ENCODE measurements around the gene ZSCAN12. TPM values are rescaled to one million over a fixed set of nuclear protein-coding genes. Genes with fewer than 3 reads are reported as not detected.
"Not testable (repeated sequence)": the region's sequence is repeated elsewhere in the genome, so short reads cannot be mapped to it uniquely, and the experiment has no call there.

Gene ZSCAN12
- total RNA-seq, 2 experiments from 2014 or later: 2.0 to 2.3 TPM

DNA sequence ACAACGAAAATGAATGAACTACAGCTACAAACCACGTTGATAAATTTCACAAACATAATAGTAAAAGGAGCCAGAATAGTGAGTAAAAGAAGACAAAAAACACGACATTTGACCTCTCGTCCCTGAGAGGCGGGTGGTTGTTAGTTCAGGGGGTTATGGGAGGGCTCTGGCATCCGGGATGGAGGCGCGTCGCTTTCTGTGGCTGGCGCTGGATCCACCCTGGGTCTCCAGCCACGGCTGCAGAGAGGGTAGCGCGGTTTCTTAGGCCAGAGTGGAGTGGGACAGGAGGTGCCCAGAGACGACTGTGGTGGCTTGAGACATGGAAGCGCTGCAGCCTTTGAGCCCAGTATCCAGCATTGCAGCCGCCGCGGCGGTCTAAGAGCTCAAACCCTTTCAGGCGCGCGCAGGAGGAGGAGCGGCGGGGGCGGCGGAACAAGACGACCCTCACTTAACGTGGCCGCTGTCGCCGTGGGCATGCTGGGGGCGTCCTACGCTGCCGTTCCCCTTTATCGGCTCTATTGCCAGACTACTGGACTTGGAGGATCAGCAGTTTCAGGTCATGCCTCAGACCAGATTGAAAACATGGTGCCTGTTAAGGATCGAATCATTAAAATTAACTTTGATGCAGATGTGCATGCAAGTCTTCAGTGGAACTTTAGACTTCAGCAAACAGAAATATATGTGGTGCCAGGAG lies 47.4 kb upstream of the ZSCAN12 start:
- ATAC-seq (ENCODE audit: poor library complexity): no peak
- H3K4me1 Mint-ChIP-seq (ENCODE audit: low read depth): peaks cover 43% of the 10 kb centered on the region
- Histone ChIP-seq H3K27ac (ENCODE audit: low read depth in 1 of 2, low read length in 2 of 2) (no peak overlapping the region), H3K9me3 (ENCODE audit: control insufficient read depth in 1 of 2, insufficient read depth in 1 of 2, low read length in 2 of 2) (peaks cover 0 to 14% of the 10 kb centered on the region in 2 experiments), H3K36me3 (ENCODE audit: insufficient read depth, low read length) (no peaks in the 10 kb centered on the region), H3K27me3 (ENCODE audit: control insufficient read depth in 1 of 2, insufficient read depth in 2 of 2, low read length in 2 of 2) (peaks cover 19 to 26% of the 10 kb centered on the region in 2 experiments), H3K4me1 (ENCODE audit: insufficient read depth, low read length) (peaks cover 19% of the 10 kb centered on the region), H3K4me3 (ENCODE audit: low read length) (peak overlapping the region; percentile 38)
- ChIA-PET POLR2A (interaction anchor here (0.6 kb wide), 1 partner anchor 103 kb away, joined by 3 read pairs; no protein-coding TSS in a partner anchor), CTCF (no interaction called here)
- H3K27me3 Mint-ChIP-seq: peaks cover 37% of the 10 kb centered on the region
- peak overlapping the region; percentile 63 for H3K4me3 Mint-ChIP-seq
- TF ChIP-seq, protein P1, sequence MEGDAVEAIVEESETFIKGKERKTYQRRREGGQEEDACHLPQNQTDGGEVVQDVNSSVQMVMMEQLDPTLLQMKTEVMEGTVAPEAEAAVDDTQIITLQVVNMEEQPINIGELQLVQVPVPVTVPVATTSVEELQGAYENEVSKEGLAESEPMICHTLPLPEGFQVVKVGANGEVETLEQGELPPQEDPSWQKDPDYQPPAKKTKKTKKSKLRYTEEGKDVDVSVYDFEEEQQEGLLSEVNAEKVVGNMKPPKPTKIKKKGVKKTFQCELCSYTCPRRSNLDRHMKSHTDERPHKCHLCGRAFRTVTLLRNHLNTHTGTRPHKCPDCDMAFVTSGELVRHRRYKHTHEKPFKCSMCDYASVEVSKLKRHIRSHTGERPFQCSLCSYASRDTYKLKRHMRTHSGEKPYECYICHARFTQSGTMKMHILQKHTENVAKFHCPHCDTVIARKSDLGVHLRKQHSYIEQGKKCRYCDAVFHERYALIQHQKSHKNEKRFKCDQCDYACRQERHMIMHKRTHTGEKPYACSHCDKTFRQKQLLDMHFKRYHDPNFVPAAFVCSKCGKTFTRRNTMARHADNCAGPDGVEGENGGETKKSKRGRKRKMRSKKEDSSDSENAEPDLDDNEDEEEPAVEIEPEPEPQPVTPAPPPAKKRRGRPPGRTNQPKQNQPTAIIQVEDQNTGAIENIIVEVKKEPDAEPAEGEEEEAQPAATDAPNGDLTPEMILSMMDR (IDR thresholded peaks at IDR 0.05): no peak
- intact Hi-C loops (cut with DNase I, micrococcal nuclease): loop anchor here (5.0 to 10.0 kb wide), 4 partner anchors 90 to 972 kb away; partner anchors contain the start of genes ZNF184 (in 1 of the 2) and ZSCAN31 (in 1 of the 2)
- DNase-seq: peak in 1 of 14 experiments; percentile 4
- no peak overlapping the region for H3K27ac Mint-ChIP-seq
- H3K9me3 Mint-ChIP-seq: peaks cover 5% of the 10 kb centered on the region
- peaks cover 8% of the 10 kb centered on the region for H3K36me3 Mint-ChIP-seq (ENCODE audit: low read depth)

DNA sequence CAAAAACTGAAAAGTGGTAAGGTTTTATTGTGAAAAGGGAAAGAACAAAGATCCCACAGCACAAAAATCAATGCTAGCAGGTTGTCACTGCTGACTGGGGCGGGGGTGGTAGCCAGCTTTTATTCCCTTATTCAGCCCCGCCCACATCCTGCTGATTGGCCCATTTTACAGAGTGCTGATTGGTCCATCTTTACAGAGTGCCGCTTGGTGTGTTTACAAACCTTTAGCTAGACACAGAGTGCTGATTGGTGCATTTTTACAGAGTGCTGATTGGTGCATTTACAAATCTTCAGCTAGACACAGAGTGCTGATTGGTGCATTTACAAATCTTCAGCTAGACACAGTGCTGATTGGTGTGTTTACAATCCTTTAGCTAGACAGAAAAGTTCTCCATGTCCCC lies 45.2 kb upstream of the ZSCAN12 start:
- H3K9me3 Mint-ChIP-seq; H3K36me3 Mint-ChIP-seq (ENCODE audit: low read depth); H3K27ac ChIP-seq (ENCODE audit: low read depth in 1 of 2, low read length in 2 of 2); POLR2A ChIA-PET; ATAC-seq (ENCODE audit: poor library complexity); H3K4me3 ChIP-seq (ENCODE audit: low read length); H3K4me3 Mint-ChIP-seq; H3K27ac Mint-ChIP-seq; DNase-seq; H3K36me3 ChIP-seq (ENCODE audit: insufficient read depth, low read length): not testable (repeated sequence)
- Mint-ChIP-seq H3K4me1 (ENCODE audit: low read depth) (peaks cover 43% of the 10 kb centered on the region), H3K27me3 (peaks cover 37% of the 10 kb centered on the region)
- H3K9me3 ChIP-seq (ENCODE audit: control insufficient read depth in 1 of 2, insufficient read depth in 1 of 2, low read length in 2 of 2): peaks cover 0 to 14% of the 10 kb centered on the region in 2 experiments
- H3K27me3 ChIP-seq (ENCODE audit: control insufficient read depth in 1 of 2, insufficient read depth in 2 of 2, low read length in 2 of 2): peaks cover 19 to 28% of the 10 kb centered on the region in 2 experiments
- H3K4me1 ChIP-seq (ENCODE audit: insufficient read depth, low read length): peaks cover 19% of the 10 kb centered on the region
- CTCF ChIA-PET: interaction anchor here (0.6 kb wide), 1 partner anchor 160 kb away, joined by 3 read pairs; no protein-coding TSS in a partner anchor
- intact Hi-C loops (cut with DNase I, micrococcal nuclease): loop anchor here (5.0 to 10.0 kb wide), 6 partner anchors 92 to 970 kb away; partner anchors contain the start of genes ZKSCAN4 (in 1 of the 2), ZNF184 (in 1 of the 2) and ZSCAN31 (in 1 of the 2)

DNA sequence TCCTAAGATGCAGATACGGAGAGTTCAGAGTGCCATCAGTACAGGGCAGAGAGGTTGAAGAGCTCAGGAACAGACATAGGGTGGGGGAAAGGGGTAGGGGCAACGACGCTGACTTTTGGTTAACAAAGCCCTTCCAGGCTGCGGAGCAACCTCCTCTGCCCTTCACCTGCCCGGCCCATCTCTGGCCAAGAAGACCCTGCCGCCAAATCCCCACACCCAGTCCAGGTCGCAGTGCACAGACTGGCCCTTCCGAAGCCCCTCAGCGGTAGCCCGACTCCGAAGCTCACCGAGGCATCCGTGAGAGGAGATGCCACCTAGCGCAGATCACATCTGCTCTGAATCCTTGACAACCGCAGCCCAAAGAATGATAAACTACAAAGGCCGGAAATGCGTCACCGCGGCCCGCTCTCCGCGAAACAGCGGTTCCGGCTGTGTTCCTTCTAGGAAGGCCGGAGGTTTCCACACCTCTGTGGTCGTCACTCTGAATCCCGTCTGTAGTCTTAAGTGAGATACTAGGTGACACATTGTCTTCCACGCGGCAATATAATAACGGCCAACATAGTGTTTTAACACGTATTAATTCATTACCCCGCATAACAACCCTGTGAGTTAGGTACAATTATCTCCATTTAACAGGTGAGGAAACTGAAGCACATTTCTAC lies 43.7 kb upstream of the ZSCAN12 start, which contains the start of gene ZSCAN23:
Gene ZSCAN23, minus strand, starts transcription at position 380 of the 662 bp plus-strand sequence. CDS start 7,225 bp downstream, outside the sequence.
- peaks cover 5% of the 10 kb centered on the region for H3K9me3 Mint-ChIP-seq
- ATAC-seq (ENCODE audit: poor library complexity): peak; percentile 91
- TF ChIP-seq, protein P1 (IDR thresholded peaks at IDR 0.05): no peak
- CTCF ChIA-PET: interaction anchor here (0.7 to 1.2 kb wide), 4 partner anchors 10 to 48 kb away, joined by 3 to 5 read pairs (median 3); no protein-coding TSS in a partner anchor
- peaks cover 19 to 28% of the 10 kb centered on the region in 2 experiments for H3K27me3 ChIP-seq (ENCODE audit: control insufficient read depth in 1 of 2, insufficient read depth in 2 of 2, low read length in 2 of 2)
- peaks cover 37% of the 10 kb centered on the region for H3K27me3 Mint-ChIP-seq
- intact Hi-C loops (cut with DNase I, micrococcal nuclease): loop anchor here (1.0 to 10.0 kb wide), 6 partner anchors 44 to 968 kb away; partner anchors contain the start of genes ZSCAN12 (in 2 of the 2), ZKSCAN4 (in 1 of the 2), ZNF184 (in 1 of the 2) and ZSCAN31 (in 1 of the 2)
- DNase-seq: peak; percentile 68 to 94 (median 80)
- H3K36me3 ChIP-seq (ENCODE audit: insufficient read depth, low read length): no peaks in the 10 kb centered on the region
- H3K27ac Mint-ChIP-seq: peak within 1 kb of the TSS; percentile 77
- peaks cover 34% of the 10 kb centered on the region for H3K4me1 Mint-ChIP-seq (ENCODE audit: low read depth)
- POLR2A ChIA-PET: interaction anchor here (0.6 to 1.0 kb wide), 2 partner anchors 44 to 270 kb away, joined by 3 to 4 read pairs; partner anchors contain the start of gene ZSCAN12
- H3K9me3 ChIP-seq (ENCODE audit: control insufficient read depth in 1 of 2, insufficient read depth in 1 of 2, low read length in 2 of 2): peaks cover 0 to 14% of the 10 kb centered on the region in 2 experiments
- peak within 1 kb of the TSS; percentile 53 for H3K4me3 ChIP-seq (ENCODE audit: low read length)
- H3K27ac ChIP-seq (ENCODE audit: low read depth in 1 of 2, low read length in 2 of 2): no peak within 1 kb of the TSS
- peaks cover 8% of the 10 kb centered on the region for H3K36me3 Mint-ChIP-seq (ENCODE audit: low read depth)
- H3K4me1 ChIP-seq (ENCODE audit: insufficient read depth, low read length): peaks cover 19% of the 10 kb centered on the region
- H3K4me3 Mint-ChIP-seq: peak within 1 kb of the TSS; percentile 96
